H1 (cell line): ENCODE results near the gene NDUFS7. TPM values are rescaled to one million over a fixed set of nuclear protein-coding genes. Genes with fewer than 3 reads are reported as not detected.
A peak's percentile ranks its signal among the peaks of the same experiment; 100 is the strongest.

Source experiments
- CTCF ChIA-PET: fragments of 300-600 bp; sonication (Branson Sonifier 250); formaldehyde crosslinking; loops from one replicate; lab custom pipeline; 2021; ENCODE audit not compliant: partially characterized antibody; lab: Charles Lee
- POLR2A ChIA-PET: fragments of 300-600 bp; sonication (Branson Sonifier 250); formaldehyde crosslinking; loops from one replicate; lab custom pipeline; 2021; ENCODE audit warnings: inconsistent platforms; ENCODE audit not compliant: partially characterized antibody; lab: Charles Lee
- DNase-seq, 2 experiments: peaks; one replicate each; pipeline versions ENCODE4 v3.0.0 to v3.0.0-alpha.2; 2010 to 2022; ENCODE audit warnings: low spot score in 2 of 2, low read depth in 1 of 2, mixed read lengths in 1 of 2
- FAIRE-seq: peaks from 2 replicates; lab custom pipeline; 2011; peaks lifted over from hg19 to GRCh38; lab: Jason Lieb, UNC
- H2AFZ ChIP-seq: 2 replicates; pipeline ENCODE4 v1.8.1; 2012; ENCODE audit warnings: low read length, inconsistent platforms
- H2AK5ac ChIP-seq: 2 replicates; pipeline ENCODE4 v1.6.1; 2013; ENCODE audit warnings: low read depth, low read length
- H2BK120ac ChIP-seq: replicated peaks from 2 replicates; pipeline ENCODE3; 2013; ENCODE audit warnings: low read depth, low read length, inconsistent platforms
- H2BK12ac ChIP-seq: 2 replicates; pipeline ENCODE4 v1.6.1; 2013; ENCODE audit warnings: low read depth, low read length
- H2BK15ac ChIP-seq: 2 replicates; pipeline ENCODE4 v1.6.1; 2013; ENCODE audit warnings: low read length
- H2BK20ac ChIP-seq: 2 replicates; pipeline ENCODE4 v1.6.1; 2013; ENCODE audit warnings: low read length
- H2BK5ac ChIP-seq: 2 replicates; pipeline ENCODE4 v1.6.1; 2013; ENCODE audit warnings: low read depth, low read length
- H3K14ac ChIP-seq: 2 replicates; pipeline ENCODE4 v1.6.1; 2013; ENCODE audit warnings: inconsistent platforms; ENCODE audit not compliant: insufficient read length
- H3K18ac ChIP-seq: 2 replicates; pipeline ENCODE4 v1.6.1; 2013; ENCODE audit warnings: low read length; ENCODE audit errors: extremely low read depth
- H3K23ac ChIP-seq: 2 replicates; pipeline ENCODE4 v1.6.1; 2013; ENCODE audit warnings: inconsistent platforms; ENCODE audit not compliant: insufficient read length
- H3K23me2 ChIP-seq: 2 replicates; pipeline ENCODE4 v1.6.1; 2013; ENCODE audit warnings: low read depth, low read length
- H3K27ac ChIP-seq: 2 replicates; pipeline ENCODE4 v1.6.1; 2011; ENCODE audit warnings: low read depth, low read length, inconsistent platforms
- H3K27me3 ChIP-seq, 4 experiments: replicated peaks in 1 of 4; 1 replicate in 1 of 4; 2 replicates in 3 of 4; pipeline versions ENCODE4 v1.6.1 to v1.8.1; 2011 to 2013; ENCODE audit warnings: low read length in 3 of 4, mild to moderate bottlenecking in 3 of 4, inconsistent platforms in 2 of 4, mixed read lengths in 2 of 4, moderate library complexity in 1 of 4; ENCODE audit not compliant: control insufficient read depth in 3 of 4, insufficient read depth in 3 of 4; ENCODE audit errors: extremely low read depth in 1 of 4
- H3K36me3 ChIP-seq, 4 experiments: 2 replicates each; pipeline versions ENCODE4 v1.6.1 to v1.8.1; 2011 to 2013; ENCODE audit warnings: mild to moderate bottlenecking in 4 of 4, low read length in 3 of 4, moderate library complexity in 2 of 4, control low read depth in 1 of 4, inconsistent platforms in 1 of 4; ENCODE audit not compliant: insufficient read depth in 4 of 4, control insufficient read depth in 2 of 4
- H3K4ac ChIP-seq: replicated peaks from 2 replicates; pipeline ENCODE3; 2013; ENCODE audit warnings: low read length, low read depth, mixed read lengths, inconsistent platforms; ENCODE audit not compliant: insufficient read length
- H3K4me1 ChIP-seq, 4 experiments: replicated peaks in 1 of 4; 1 replicate in 1 of 4; 2 replicates in 3 of 4; pipeline versions ENCODE4 v1.6.1 to v1.8.1; 2011 to 2013; ENCODE audit warnings: low read length in 3 of 4, inconsistent platforms in 2 of 4, mixed read lengths in 1 of 4; ENCODE audit not compliant: insufficient read depth in 4 of 4, control insufficient read depth in 3 of 4
- H3K4me2 ChIP-seq, 2 experiments: 2 replicates each; pipeline versions ENCODE4 v1.6.1 to v1.8.1; 2011 to 2013; ENCODE audit warnings: low read depth in 2 of 2, low read length in 2 of 2, control low read depth in 1 of 2, inconsistent platforms in 1 of 2, mild to moderate bottlenecking in 1 of 2; ENCODE audit not compliant: insufficient read depth in 1 of 2
- H3K4me3 ChIP-seq, 4 experiments: fragments of 200-600, 300-600 bp in 1 of 4; sonication (generic), shearing (Covaris generic), sonication (Bioruptor Twin) in 1 of 4; 2 replicates each; pipeline versions ENCODE4 v1.5.1 to v1.8.1; 2011 to 2016; ENCODE audit warnings: low read length in 4 of 4, low read depth in 3 of 4, control low read depth in 2 of 4, inconsistent platforms in 2 of 4, mild to moderate bottlenecking in 2 of 4, mixed read lengths in 1 of 4, moderate library complexity in 1 of 4; ENCODE audit not compliant: insufficient read depth in 2 of 4; ENCODE audit errors: extremely low read depth in 1 of 4
- H3K56ac ChIP-seq: replicated peaks from 2 replicates; pipeline ENCODE3; 2013; ENCODE audit warnings: low read depth, mild to moderate bottlenecking, mixed read lengths, low read length, inconsistent platforms; ENCODE audit not compliant: insufficient read length
- H3K79me1 ChIP-seq: 2 replicates; pipeline ENCODE4 v1.6.1; 2013; ENCODE audit warnings: low read depth, low read length, control low read depth
- H3K79me2 ChIP-seq, 2 experiments: 2 replicates each; pipeline versions ENCODE4 v1.6.1 to v1.8.1; 2012 to 2013; ENCODE audit warnings: low read length in 2 of 2, mild to moderate bottlenecking in 2 of 2, inconsistent platforms in 1 of 2; ENCODE audit not compliant: insufficient read depth in 2 of 2, control insufficient read depth in 1 of 2
- H3K9ac ChIP-seq, 4 experiments: replicated peaks in 1 of 4; 1 replicate in 1 of 4; 2 replicates in 3 of 4; pipeline versions ENCODE4 v1.6.1 to v1.8.1; 2011 to 2013; ENCODE audit warnings: low read depth in 3 of 4, low read length in 3 of 4, control low read depth in 2 of 4, mild to moderate bottlenecking in 2 of 4, moderate library complexity in 2 of 4, inconsistent platforms in 1 of 4; ENCODE audit errors: extremely low read depth in 1 of 4
- H3K9me3 ChIP-seq, 2 experiments: 2 replicates each; pipeline versions ENCODE4 v1.6.1 to v1.8.1; 2012 to 2013; ENCODE audit warnings: mild to moderate bottlenecking in 2 of 2, moderate library complexity in 2 of 2, control low read depth in 1 of 2, inconsistent platforms in 1 of 2, low read depth in 1 of 2, low read length in 1 of 2, mixed read lengths in 1 of 2; ENCODE audit not compliant: insufficient read depth in 2 of 2
- H4K20me1 ChIP-seq, 2 experiments: replicated peaks in 1 of 2; 2 replicates each; pipeline versions ENCODE3 to v1.8.1; 2011 to 2013; ENCODE audit warnings: inconsistent platforms in 2 of 2, low read length in 2 of 2, mild to moderate bottlenecking in 1 of 2; ENCODE audit not compliant: insufficient read depth in 2 of 2, control insufficient read depth in 1 of 2
- H4K5ac ChIP-seq: 2 replicates; pipeline ENCODE4 v1.6.1; 2013; ENCODE audit warnings: low read length, low read depth, mixed read lengths, inconsistent platforms; ENCODE audit not compliant: insufficient read length
- H4K8ac ChIP-seq: 2 replicates; pipeline ENCODE4 v1.8.0; 2013; ENCODE audit warnings: mild to moderate bottlenecking, moderate library complexity, low read length, inconsistent platforms; ENCODE audit not compliant: insufficient read depth; ENCODE audit errors: extremely low read depth
- H4K91ac ChIP-seq: replicated peaks from 2 replicates; pipeline ENCODE3; 2013; ENCODE audit warnings: low read length, mixed read lengths, inconsistent platforms; ENCODE audit not compliant: insufficient read length
- BRCA1 ChIP-seq: IDR thresholded peaks from 2 replicates; pipeline ENCODE4 v1.6.1; 2012; ENCODE audit warnings: low read depth, low read length, improper control_type of control experiment
- CTBP2 ChIP-seq: IDR thresholded peaks from 2 replicates; pipeline ENCODE4 v1.7.0; 2011; ENCODE audit warnings: borderline replicate concordance, mild to moderate bottlenecking, moderate library complexity, mixed read lengths, low read length; ENCODE audit not compliant: insufficient read depth, insufficient read length
- GTF2F1 ChIP-seq: IDR thresholded peaks from 2 replicates; pipeline ENCODE4 v1.6.1; 2012; ENCODE audit warnings: low read depth, low read length, improper control_type of control experiment, borderline replicate concordance
- JUN ChIP-seq: IDR thresholded peaks from 2 replicates; pipeline ENCODE4 v1.6.1; 2011; ENCODE audit warnings: low read depth, mild to moderate bottlenecking, improper control_type of control experiment, low read length
- NANOG ChIP-seq: IDR thresholded peaks from 2 replicates; pipeline ENCODE4 v1.6.1; 2011; ENCODE audit warnings: low read length, low read depth, mild to moderate bottlenecking, inconsistent platforms; ENCODE audit not compliant: insufficient read depth, poor library complexity, severe bottlenecking
- SP1 ChIP-seq: IDR thresholded peaks from 2 replicates; pipeline ENCODE4 v1.6.1; 2011; ENCODE audit warnings: low read depth, low read length
- TEAD4 ChIP-seq: IDR thresholded peaks from 2 replicates; pipeline ENCODE4 v1.6.1; 2012; ENCODE audit warnings: low read depth, low read length, inconsistent platforms, mixed read lengths
- WGBS, 2 experiments: shearing (Covaris generic) in 1 of 2; methylation state at CpG; one replicate each; pipeline versions ENCODE4 v1.1.6 to v1.1.7; 2013 to 2015; ENCODE audit warnings: low lambda C conversion rate in 2 of 2, mixed read lengths in 2 of 2, inconsistent platforms in 1 of 2, low coverage in 1 of 2, missing lambda C conversion rate in 1 of 2; ENCODE audit not compliant: insufficient replicate concordance in 2 of 2, insufficient coverage in 1 of 2, insufficient read length in 1 of 2; ENCODE audit errors: extremely low coverage in 1 of 2, missing lambda C conversion rate in 1 of 2; 5-methylcytosine and 5-hydroxymethylcytosine counted together
- polyA plus RNA-seq, 7 experiments: library from polyadenylated mRNA; depleted of rRNA in 3 of 7; stranded (reverse) in 5 of 7; unstranded in 2 of 7; fragments of >200 nt in 5 of 7; fragments of 200-250 nt in 2 of 7; gene quantifications; 1 replicate in 5 of 7; 2 replicates in 1 of 7; 4 replicates in 1 of 7; pipeline versions ENCODE4 v1.2.1 to v1.2.3, GENCODE V29; 2011 to 2013; ENCODE audit warnings: missing spikeins in 2 of 7, mixed read lengths in 2 of 7
- total RNA-seq: library from RNA; stranded (reverse); fragmentation: NEBNext Ultra II Directional; extraction: Animal tissue kit (Norgen Biotek cat#: 25700); gene quantifications from 2 replicates; pipeline ENCODE4 v1.2.1, GENCODE V29; 2021

NDUFS7 gene
- total and polyA plus RNA-seq, 2 of the 8 experiments (the other 6 are each of a cell fraction or from before 2014, with no cell fraction given), result 78.1 to 309 TPM

DNA sequence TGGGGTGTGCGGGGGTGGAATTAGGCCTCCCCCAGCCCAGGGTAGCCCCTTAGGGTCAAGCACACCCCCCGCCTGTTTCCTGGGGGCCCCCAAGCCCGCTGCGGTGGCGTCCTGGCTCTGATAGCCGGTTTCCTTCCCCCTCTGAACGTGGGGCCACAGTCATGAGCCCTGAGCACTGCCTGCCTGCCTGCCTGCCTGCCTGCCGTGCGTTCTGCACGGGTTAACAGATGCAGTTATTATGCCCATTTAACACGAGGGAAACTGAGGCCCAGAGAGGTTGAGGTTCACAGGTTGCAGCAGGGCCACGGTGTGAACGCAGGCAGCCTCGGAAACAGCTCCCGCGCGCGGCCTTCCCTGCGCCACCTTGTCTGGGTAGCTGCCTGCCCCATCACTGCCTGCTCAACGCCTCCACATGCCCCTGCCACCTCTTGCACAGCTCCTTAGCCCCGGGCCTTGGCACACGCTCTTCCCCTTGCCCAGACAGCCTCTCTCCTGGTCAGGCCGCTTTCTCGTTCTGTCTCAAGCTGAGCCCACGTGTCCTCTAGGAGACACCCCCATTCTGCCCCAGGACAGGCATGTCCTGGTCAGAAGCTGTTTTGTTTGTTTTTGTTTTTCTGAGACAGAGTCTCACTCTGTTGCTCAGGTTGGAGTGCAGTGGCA is 18.8 kb downstream of the NDUFS7 start:
- H3K36me3 ChIP-seq, result no peaks in the 10 kb centered on the region
- H2AK5ac ChIP-seq, result peak overlapping the region; percentile 86; the same call in 1 of the 2 replicates
- H3K79me2 ChIP-seq, result no peaks in the 10 kb centered on the region
- no peak overlapping the region; a peak in 1 of 4 replicates for H3K4me2 ChIP-seq
- DNase-seq (no peak), FAIRE-seq (no peak)
- peak overlapping the region; percentile 83; the same call in 1 of the 2 replicates for H2BK15ac ChIP-seq
- H3K79me1 ChIP-seq, result no peaks in the 10 kb centered on the region; the same call in 1 of the 2 replicates
- no peak overlapping the region for H4K91ac ChIP-seq
- H2BK5ac ChIP-seq, result 0 out of 2 replicates have a peak overlapping the region, but pooled peaks have one; percentile 5
- H2BK120ac ChIP-seq, result no peak overlapping the region
- ChIA-PET POLR2A (interaction anchor here (0.8 to 3.3 kb wide), 10 partner anchors 8 to 133 kb away, joined by 3 to 19 read pairs (median 4); partner anchors contain the start of genes CIRBP and NDUFS7), CTCF (interaction anchor here (0.7 to 1.9 kb wide), 7 partner anchors 8 to 122 kb away, joined by 3 to 10 read pairs (median 3); no protein-coding TSS in a partner anchor)
- H3K9ac ChIP-seq, result no peak overlapping the region
- H2AFZ ChIP-seq, result no peak overlapping the region
- WGBS, 2 experiments, result 88% methylated on average over 22 of the region's 25 CpGs; no CpG with 5 or more reads in 1 of the 2 experiments
- H3K4me3 ChIP-seq, result no peak overlapping the region
- no peaks in the 10 kb centered on the region for H3K9me3 ChIP-seq
- no peak overlapping the region for H3K56ac ChIP-seq
- no peak overlapping the region for H3K14ac ChIP-seq
- H4K8ac ChIP-seq, result no peak overlapping the region; the same call in 1 of the 2 replicates
- H3K27me3 ChIP-seq, result peaks cover 0 to 2% (median 0%) of the 10 kb centered on the region in 4 experiments; a peak in 2 of 7 replicates
- no peak overlapping the region for H4K5ac ChIP-seq
- peak overlapping the region; percentile 44; the same call in 1 of the 2 replicates for H2BK12ac ChIP-seq
- TF ChIP-seq CTBP2 (no peak), NANOG (no peak), GTF2F1 (no peak), SP1 (no peak), JUN (no peak), TEAD4 (no peak), BRCA1 (no peak)
- H4K20me1 ChIP-seq, result peaks cover 0 to 2% of the 10 kb centered on the region in 2 experiments
- peaks cover 3% of the 10 kb centered on the region; the same call in 1 of the 2 replicates for H3K23me2 ChIP-seq
- H3K4ac ChIP-seq, result no peak overlapping the region
- peak overlapping the region; percentile 48 for H3K18ac ChIP-seq
- no peak overlapping the region for H2BK20ac ChIP-seq
- peaks cover 2 to 8% (median 4%) of the 10 kb centered on the region in 4 experiments; a peak in 6 of 7 replicates for H3K4me1 ChIP-seq
- no peak overlapping the region for H3K23ac ChIP-seq
- no peak overlapping the region for H3K27ac ChIP-seq
